ENCODE data around the gene ARHGAP31. TPM values are rescaled to one million over a fixed set of nuclear protein-coding genes. Genes with fewer than 3 reads are reported as not detected.
"Not testable (repeated sequence)": the region's sequence is repeated elsewhere in the genome, so short reads cannot be mapped to it uniquely, and the experiment has no call there.

The ARHGAP31 gene
- total RNA-seq, 4 donors from 2014 or later = 40.0 to 78.9 (median 55.0) TPM

DNA sequence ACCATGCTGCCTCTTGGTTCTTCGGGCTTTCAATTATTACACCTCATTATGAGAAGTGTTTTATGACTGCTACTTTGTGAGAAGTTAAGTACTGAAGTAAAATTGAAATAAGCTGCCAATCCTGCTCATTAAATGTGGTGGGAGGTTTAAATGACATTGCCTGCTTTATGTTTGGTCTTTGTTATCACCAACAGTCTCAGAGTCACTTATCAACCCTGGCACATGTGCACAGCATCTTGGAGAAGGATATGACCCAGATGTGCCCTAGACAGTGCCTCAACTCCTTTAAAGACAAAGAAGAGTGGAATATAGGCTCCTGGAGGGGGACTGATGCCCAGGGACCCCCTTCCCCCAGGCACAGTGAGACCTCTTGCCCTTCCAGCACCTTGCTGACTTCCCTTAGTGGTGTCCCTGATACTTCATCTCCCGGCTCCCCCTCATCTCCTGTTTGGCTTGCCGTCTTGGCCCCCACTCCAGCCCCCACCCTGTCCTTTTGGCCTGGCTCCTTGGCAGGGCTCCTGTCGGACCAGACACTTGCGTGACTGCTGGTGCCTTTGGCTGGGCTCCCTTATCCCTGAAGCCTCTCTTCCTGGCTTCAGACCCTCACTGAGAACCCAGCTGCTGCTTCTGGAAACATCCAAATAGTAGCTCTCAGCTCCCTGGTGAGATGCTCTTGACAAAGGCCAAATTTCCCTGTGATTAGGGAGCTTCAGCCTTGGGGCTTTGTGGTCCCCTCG lies 39.8 kb downstream of the ARHGAP31 start:
- H3K36me3 ChIP-seq = no peaks in the 10 kb centered on the region
- H3K4me3 ChIP-seq (replicated peaks in 1 of 3) = no peak overlapping the region
- no peaks in the 10 kb centered on the region for H3K27me3 ChIP-seq
- H3K27ac ChIP-seq = no peak overlapping the region
- intact Hi-C loops (cut with DNase I) = no loop called here
- TF ChIP-seq POLR2A (IDR thresholded peaks at IDR 0.05) = no peak
- TF ChIP-seq, protein P1, sequence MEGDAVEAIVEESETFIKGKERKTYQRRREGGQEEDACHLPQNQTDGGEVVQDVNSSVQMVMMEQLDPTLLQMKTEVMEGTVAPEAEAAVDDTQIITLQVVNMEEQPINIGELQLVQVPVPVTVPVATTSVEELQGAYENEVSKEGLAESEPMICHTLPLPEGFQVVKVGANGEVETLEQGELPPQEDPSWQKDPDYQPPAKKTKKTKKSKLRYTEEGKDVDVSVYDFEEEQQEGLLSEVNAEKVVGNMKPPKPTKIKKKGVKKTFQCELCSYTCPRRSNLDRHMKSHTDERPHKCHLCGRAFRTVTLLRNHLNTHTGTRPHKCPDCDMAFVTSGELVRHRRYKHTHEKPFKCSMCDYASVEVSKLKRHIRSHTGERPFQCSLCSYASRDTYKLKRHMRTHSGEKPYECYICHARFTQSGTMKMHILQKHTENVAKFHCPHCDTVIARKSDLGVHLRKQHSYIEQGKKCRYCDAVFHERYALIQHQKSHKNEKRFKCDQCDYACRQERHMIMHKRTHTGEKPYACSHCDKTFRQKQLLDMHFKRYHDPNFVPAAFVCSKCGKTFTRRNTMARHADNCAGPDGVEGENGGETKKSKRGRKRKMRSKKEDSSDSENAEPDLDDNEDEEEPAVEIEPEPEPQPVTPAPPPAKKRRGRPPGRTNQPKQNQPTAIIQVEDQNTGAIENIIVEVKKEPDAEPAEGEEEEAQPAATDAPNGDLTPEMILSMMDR (IDR thresholded peaks at IDR 0.05) = no peak
- no peak for DNase-seq
- no peaks in the 10 kb centered on the region for H3K9me3 ChIP-seq
- peaks cover 14 to 32% of the 10 kb centered on the region in 2 donors for H3K4me1 ChIP-seq
- 42 to 56% methylated on average over 5 to 6 of the region's 6 CpGs for WGBS, 2 donors

DNA sequence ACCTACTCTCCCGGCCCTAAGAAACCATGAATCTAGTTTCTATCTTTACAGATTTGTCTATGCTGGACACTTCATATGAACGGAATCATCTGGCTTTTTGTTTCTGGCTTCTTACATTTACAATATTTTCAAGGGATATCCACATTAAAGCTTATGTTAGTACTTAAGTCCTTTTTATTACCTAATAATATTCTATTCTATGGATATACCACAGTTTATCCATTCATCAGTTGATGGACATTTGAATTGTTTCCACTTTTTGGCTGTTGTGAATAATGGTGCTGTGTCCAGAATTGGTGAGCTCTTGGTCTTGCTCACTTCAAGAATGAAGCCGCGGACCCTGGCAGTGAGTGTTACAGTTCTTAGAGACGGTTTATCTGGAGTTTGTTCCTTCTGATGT lies 42.6 kb downstream of the ARHGAP31 start:
- H3K27ac ChIP-seq = no peak overlapping the region
- no peak overlapping the region for H3K4me3 ChIP-seq (replicated peaks in 1 of 3)
- 99 to 100% methylated on average over 5 of the region's 5 CpGs for WGBS, 2 donors
- no peaks in the 10 kb centered on the region for H3K36me3 ChIP-seq
- intact Hi-C loops (cut with DNase I) = no loop called here
- H3K27me3 ChIP-seq = no peaks in the 10 kb centered on the region
- no peak for DNase-seq
- H3K9me3 ChIP-seq = no peaks in the 10 kb centered on the region
- H3K4me1 ChIP-seq = peaks cover 11 to 29% of the 10 kb centered on the region in 2 donors
- TF ChIP-seq, protein P1 (IDR thresholded peaks at IDR 0.05) = no peak
- no peak for TF ChIP-seq POLR2A (IDR thresholded peaks at IDR 0.05)

DNA sequence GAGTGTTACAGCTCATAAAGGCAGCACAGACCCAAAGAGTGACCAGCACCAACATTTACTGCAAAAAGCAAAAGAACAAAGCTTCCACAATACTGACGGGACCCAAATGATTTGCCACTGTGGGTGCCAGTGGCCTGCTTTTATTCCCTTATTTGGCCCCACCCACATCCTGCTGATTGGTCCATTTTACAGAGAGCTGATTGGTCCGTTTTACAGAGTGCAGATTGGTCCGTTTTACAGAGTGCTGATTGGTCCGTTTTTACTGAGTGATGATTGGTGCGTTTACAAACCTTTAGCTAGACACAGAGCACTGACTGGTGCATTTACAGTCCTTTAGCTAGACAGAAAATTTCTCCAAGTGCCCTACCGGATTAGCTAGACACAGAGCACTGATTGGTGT lies 43.2 kb downstream of the ARHGAP31 start:
- intact Hi-C loops (cut with DNase I); H3K36me3 ChIP-seq; H3K27me3 ChIP-seq; DNase-seq; H3K9me3 ChIP-seq; H3K27ac ChIP-seq; H3K4me3 ChIP-seq (replicated peaks in 1 of 3): not testable (repeated sequence)
- H3K4me1 ChIP-seq = peaks cover 6 to 25% of the 10 kb centered on the region in 2 donors
- WGBS, 2 donors = 97 to 99% methylated on average over 6 of the region's 6 CpGs

DNA sequence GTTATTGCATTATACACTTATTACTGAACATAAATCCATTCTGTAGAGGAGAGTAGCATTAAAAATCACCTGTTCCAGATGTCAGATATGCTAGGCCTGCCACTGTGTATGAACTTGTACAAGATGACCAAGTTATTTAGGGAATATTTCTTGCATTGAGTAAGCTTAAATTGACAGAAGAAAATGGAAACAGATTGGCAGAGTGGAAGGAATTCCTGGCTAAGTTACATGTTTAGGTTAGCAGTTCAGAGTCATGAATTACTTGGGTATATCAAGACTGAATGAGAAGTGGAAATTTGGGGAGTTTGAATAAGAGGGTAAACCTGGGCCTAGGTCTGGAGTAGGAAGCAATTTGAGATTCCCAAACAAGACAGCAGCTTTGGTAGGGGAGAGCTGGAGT lies 44.6 kb downstream of the ARHGAP31 start:
- no peaks in the 10 kb centered on the region for H3K27me3 ChIP-seq
- H3K27ac ChIP-seq = no peak overlapping the region
- intact Hi-C loops (cut with DNase I) = no loop called here
- H3K4me1 ChIP-seq = peaks cover 3 to 12% of the 10 kb centered on the region in 2 donors
- H3K4me3 ChIP-seq (replicated peaks in 1 of 3) = no peak overlapping the region
- H3K9me3 ChIP-seq = no peaks in the 10 kb centered on the region
- no peaks in the 10 kb centered on the region for H3K36me3 ChIP-seq
- DNase-seq = no peak
- no peak for TF ChIP-seq POLR2A (IDR thresholded peaks at IDR 0.05)
- TF ChIP-seq, protein P1 (IDR thresholded peaks at IDR 0.05) = no peak

DNA sequence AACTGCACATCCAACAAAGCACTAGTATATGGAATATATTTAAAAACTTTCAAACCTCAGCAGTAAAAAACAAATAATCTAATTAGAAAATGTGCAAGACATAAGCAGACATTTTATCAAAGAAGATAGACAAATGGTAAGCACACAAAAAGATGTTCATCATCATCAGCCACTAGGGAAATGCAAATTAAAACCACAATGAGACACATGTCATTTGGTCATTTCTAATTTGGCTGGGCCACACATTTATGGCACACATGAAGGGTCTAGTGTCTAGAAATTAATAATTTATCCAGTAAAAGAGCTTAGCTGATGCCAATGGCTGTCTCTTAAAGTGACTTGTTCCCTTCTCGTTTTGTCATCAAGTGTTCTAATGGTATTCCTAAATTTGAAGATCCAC lies 45.8 kb downstream of the ARHGAP31 start:
- no peak overlapping the region for H3K27ac ChIP-seq
- intact Hi-C loops (cut with DNase I) = no loop called here
- WGBS, 2 donors = 91 to 96% methylated on average over 1 of the region's 1 CpG
- TF ChIP-seq, protein P1 (IDR thresholded peaks at IDR 0.05) = no peak
- TF ChIP-seq POLR2A (IDR thresholded peaks at IDR 0.05) = no peak
- no peaks in the 10 kb centered on the region for H3K36me3 ChIP-seq
- no peak overlapping the region for H3K4me3 ChIP-seq (replicated peaks in 1 of 3)
- peaks cover 0 to 4% of the 10 kb centered on the region in 2 donors for H3K4me1 ChIP-seq
- no peaks in the 10 kb centered on the region for H3K27me3 ChIP-seq
- DNase-seq = no peak
- H3K9me3 ChIP-seq = no peaks in the 10 kb centered on the region
